Esophagus squamous epithelium (tissue), 4 donors: ENCODE data around the gene MDFIC.

Experiments
- CTCF ChIP-seq, 6 experiments: fragments of 450-650 bp in 4 of 6; fragments of 200-600 bp in 2 of 6; sonication (generic) in 2 of 6; IDR thresholded peaks; one replicate each; pipeline ENCODE4 v1.5.1; 2016 to 2019; ENCODE audit warnings: antibody characterized with exemption in 6 of 6, mild to moderate bottlenecking in 4 of 6, moderate library complexity in 4 of 6
- POLR2A ChIP-seq, 4 donors: fragments of 450-650 bp; IDR thresholded peaks; one replicate each; pipeline ENCODE4 v1.6.1; 2017; ENCODE audit warnings: antibody characterized with exemption in 4 of 4, mild to moderate bottlenecking in 4 of 4, moderate library complexity in 3 of 4

- TF ChIP-seq CTCF (IDR thresholded peaks at IDR 0.05) (no peak), POLR2A (IDR thresholded peaks at IDR 0.05) (no peak)
Observed at GRCh38 chr7:114879554-114879953, 42.3 kb upstream of the MDFIC start.
